Smooth muscle cell (in vitro differentiated cells): ENCODE data around the gene INVS. TPM values are rescaled to one million over a fixed set of nuclear protein-coding genes. Genes with fewer than 3 reads are reported as not detected.

ENCODE experiments used
- DNase-seq: peaks from one replicate; lab custom pipeline; 2025; ENCODE audit not compliant: unreplicated experiment; lab: John Stamatoyannopoulos, UW
- H2AFZ ChIP-seq: fragments of 200-600 bp; sonication (generic); 2 replicates; pipeline ENCODE4 v1.6.0; 2016; ENCODE audit warnings: antibody characterized with exemption, low read depth, mild to moderate bottlenecking
- H3F3A ChIP-seq: fragments of 200-600 bp; sonication (generic); 2 replicates; pipeline ENCODE4 v1.6.0; 2017; ENCODE audit warnings: antibody characterized with exemption, low read depth
- H3K27ac ChIP-seq: fragments of 200-600 bp; sonication (generic); 2 replicates; pipeline ENCODE4 v1.5.1; 2016; ENCODE audit warnings: low read depth, mild to moderate bottlenecking
- H3K27me3 ChIP-seq: fragments of 200-600 bp; sonication (generic); 2 replicates; pipeline ENCODE4 v1.6.1; 2016; ENCODE audit warnings: low read depth, mild to moderate bottlenecking
- H3K36me3 ChIP-seq: fragments of 200-600 bp; sonication (generic); 2 replicates; pipeline ENCODE4 v1.5.1; 2016; ENCODE audit warnings: low read depth
- H3K4me1 ChIP-seq: fragments of 200-600 bp; sonication (generic); 2 replicates; pipeline ENCODE4 v1.5.1; 2016; ENCODE audit warnings: low read depth
- H3K4me2 ChIP-seq: fragments of 200-600 bp; sonication (generic); 2 replicates; pipeline ENCODE4 v1.6.0; 2016; ENCODE audit warnings: mild to moderate bottlenecking
- H3K4me3 ChIP-seq: fragments of 200-600 bp; sonication (generic); 2 replicates; pipeline ENCODE4 v1.5.1; 2016; ENCODE audit warnings: mild to moderate bottlenecking
- H3K79me2 ChIP-seq: fragments of 200-600 bp; sonication (generic); 2 replicates; pipeline ENCODE4 v1.6.0; 2016; ENCODE audit warnings: low read depth, mild to moderate bottlenecking
- H3K9ac ChIP-seq: fragments of 200-600 bp; sonication (generic); 2 replicates; pipeline ENCODE4 v1.6.0; 2016; ENCODE audit warnings: low read depth
- H3K9me3 ChIP-seq: fragments of 200-600 bp; sonication (generic); replicated peaks from 2 replicates; pipeline ENCODE4 v1.5.1; 2016; ENCODE audit warnings: low read depth
- H4K20me1 ChIP-seq: fragments of 200-600 bp; sonication (generic); 2 replicates; pipeline ENCODE4 v1.6.0; 2016; ENCODE audit warnings: low read depth
- WGBS: methylation state at CpG from one replicate; pipeline ENCODE4 v1.1.7; 2016; ENCODE audit warnings: low lambda C conversion rate; 5-methylcytosine and 5-hydroxymethylcytosine counted together
- polyA plus RNA-seq: library from polyadenylated mRNA; unstranded; fragments of >200 nt; fragmentation: Nextera tagmentation; extraction: Ambion mirVana; gene quantifications from 2 replicates; pipeline ENCODE4 v1.2.1, GENCODE V29; 2016
- total RNA-seq: library from RNA; depleted of rRNA; stranded (reverse); fragments of >200 nt; gene quantifications from 2 replicates; pipeline ENCODE4 v1.2.3, GENCODE V29; 2014
- TF ChIP-seq, protein P1 (sequence below): fragments of 200-600 bp; sonication (generic); IDR thresholded peaks from 2 replicates; pipeline ENCODE4 v1.5.1; 2017; ENCODE audit warnings: borderline replicate concordance, mild to moderate bottlenecking, antibody characterized with exemption; ENCODE audit not compliant: insufficient read depth, poor library complexity, severe bottlenecking

INVS gene
- total and polyA plus RNA-seq, 2 experiments from 2014 or later = 8.1 to 16.0 TPM

DNA sequence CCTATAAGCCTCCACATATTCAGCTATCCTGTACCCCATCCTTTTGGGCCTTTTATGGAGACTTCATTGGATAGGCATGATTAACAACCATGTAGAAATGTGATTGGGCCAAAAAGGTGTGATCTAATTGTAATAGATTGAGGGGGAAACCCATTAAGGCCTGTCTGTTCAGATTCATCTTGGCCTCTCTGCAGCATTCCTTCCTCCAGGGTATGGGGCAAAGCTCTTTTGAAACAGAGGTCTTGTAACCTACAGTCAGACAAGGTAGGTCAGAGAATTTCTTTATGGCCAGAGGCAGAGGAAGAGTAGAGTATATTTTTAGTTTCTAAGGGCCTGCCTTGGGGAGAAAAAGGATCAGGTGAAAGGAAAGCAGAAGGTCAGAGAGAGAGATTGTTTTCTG is 98.5 kb downstream of the INVS start:
- H3K9me3 ChIP-seq = no peaks in the 10 kb centered on the region
- H2AFZ ChIP-seq = no peak overlapping the region
- H4K20me1 ChIP-seq = no peaks in the 10 kb centered on the region
- H3F3A ChIP-seq = no peaks in the 10 kb centered on the region
- H3K4me2 ChIP-seq = no peak overlapping the region
- no peaks in the 10 kb centered on the region for H3K4me1 ChIP-seq
- TF ChIP-seq, protein P1, sequence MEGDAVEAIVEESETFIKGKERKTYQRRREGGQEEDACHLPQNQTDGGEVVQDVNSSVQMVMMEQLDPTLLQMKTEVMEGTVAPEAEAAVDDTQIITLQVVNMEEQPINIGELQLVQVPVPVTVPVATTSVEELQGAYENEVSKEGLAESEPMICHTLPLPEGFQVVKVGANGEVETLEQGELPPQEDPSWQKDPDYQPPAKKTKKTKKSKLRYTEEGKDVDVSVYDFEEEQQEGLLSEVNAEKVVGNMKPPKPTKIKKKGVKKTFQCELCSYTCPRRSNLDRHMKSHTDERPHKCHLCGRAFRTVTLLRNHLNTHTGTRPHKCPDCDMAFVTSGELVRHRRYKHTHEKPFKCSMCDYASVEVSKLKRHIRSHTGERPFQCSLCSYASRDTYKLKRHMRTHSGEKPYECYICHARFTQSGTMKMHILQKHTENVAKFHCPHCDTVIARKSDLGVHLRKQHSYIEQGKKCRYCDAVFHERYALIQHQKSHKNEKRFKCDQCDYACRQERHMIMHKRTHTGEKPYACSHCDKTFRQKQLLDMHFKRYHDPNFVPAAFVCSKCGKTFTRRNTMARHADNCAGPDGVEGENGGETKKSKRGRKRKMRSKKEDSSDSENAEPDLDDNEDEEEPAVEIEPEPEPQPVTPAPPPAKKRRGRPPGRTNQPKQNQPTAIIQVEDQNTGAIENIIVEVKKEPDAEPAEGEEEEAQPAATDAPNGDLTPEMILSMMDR = no peak
- H3K4me3 ChIP-seq = no peak overlapping the region
- no peaks in the 10 kb centered on the region for H3K27me3 ChIP-seq
- DNase-seq = no peak
- H3K9ac ChIP-seq = no peak overlapping the region
- no peaks in the 10 kb centered on the region for H3K36me3 ChIP-seq
- no peaks in the 10 kb centered on the region for H3K79me2 ChIP-seq
- no peak overlapping the region for H3K27ac ChIP-seq

DNA sequence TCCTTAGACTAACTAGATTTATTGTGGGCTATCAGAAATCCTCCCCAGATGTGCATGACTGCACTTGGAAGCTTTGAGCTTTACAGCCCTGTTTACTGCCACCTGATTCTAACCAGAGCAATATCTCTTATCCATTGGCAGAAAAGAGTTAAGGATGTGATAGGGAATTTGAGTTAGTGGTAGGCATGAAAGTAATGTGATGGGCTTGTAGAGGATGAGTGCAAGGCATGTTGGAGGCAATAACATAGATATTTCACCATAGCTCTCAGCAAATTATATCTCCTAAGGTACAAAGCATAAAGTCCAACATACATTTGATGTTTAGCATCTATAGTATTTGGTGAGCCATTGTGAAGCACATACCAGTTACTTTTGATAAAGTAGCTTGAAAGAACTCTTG is 103.8 kb downstream of the INVS start:
- Histone ChIP-seq H3K4me2 (no peak overlapping the region), H3K9me3 (no peaks in the 10 kb centered on the region), H3K36me3 (no peaks in the 10 kb centered on the region), H4K20me1 (no peaks in the 10 kb centered on the region), H3K4me1 (no peaks in the 10 kb centered on the region), H3F3A (no peaks in the 10 kb centered on the region), H3K27ac (no peak overlapping the region), H3K27me3 (no peaks in the 10 kb centered on the region), H2AFZ (no peak overlapping the region), H3K4me3 (no peak overlapping the region), H3K79me2 (no peaks in the 10 kb centered on the region), H3K9ac (no peak overlapping the region)
- TF ChIP-seq, protein P1 = no peak
- DNase-seq = no peak

DNA sequence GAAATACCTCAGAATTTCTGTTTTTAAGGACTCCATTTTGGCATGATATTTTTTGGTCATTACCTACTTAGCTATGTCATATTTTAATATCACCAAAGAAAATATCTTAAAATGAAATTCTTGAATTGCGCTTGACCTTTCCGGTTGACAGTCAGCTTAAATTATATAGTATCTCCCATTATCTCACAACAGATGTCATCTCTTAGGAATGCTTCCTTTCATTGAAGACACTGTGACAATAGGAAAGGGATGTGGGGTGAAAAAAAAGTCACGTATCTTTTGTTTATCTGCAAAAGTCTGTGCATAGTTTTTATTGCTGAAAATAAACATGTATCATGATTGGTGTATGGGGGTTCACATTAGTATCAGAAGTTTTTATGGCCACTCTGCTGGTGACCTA is 105.8 kb downstream of the INVS start:
- Histone ChIP-seq H3K27me3 (no peaks in the 10 kb centered on the region), H3K4me2 (no peak overlapping the region), H3K4me1 (no peaks in the 10 kb centered on the region), H3K4me3 (no peak overlapping the region), H2AFZ (no peak overlapping the region), H3F3A (no peaks in the 10 kb centered on the region), H3K9me3 (no peaks in the 10 kb centered on the region), H3K36me3 (no peaks in the 10 kb centered on the region), H4K20me1 (no peaks in the 10 kb centered on the region), H3K9ac (no peak overlapping the region), H3K79me2 (no peaks in the 10 kb centered on the region), H3K27ac (peak overlapping the region; percentile 28)
- TF ChIP-seq, protein P1 = no peak
- 63% methylated on average over 3 of the region's 3 CpGs for WGBS
- no peak for DNase-seq

DNA sequence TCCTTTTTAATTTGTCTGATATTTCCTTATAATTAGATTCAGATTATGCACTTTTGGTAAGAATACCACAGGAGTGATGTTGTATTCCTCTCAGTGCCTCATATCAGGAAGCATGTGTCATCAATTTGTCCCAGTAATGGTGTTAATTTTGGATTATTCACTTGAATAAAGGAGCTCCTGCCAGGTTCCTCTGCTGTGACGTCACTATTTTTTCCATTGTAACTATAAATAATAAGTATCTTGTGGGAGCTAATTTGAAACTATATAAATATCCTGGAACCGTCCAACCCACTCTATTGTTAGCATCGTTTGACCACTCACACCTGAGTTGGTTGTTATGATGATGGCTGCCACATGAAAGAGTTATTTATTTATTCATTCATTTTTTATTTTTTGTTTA is 107.9 kb downstream of the INVS start:
- Histone ChIP-seq H3K36me3 (no peaks in the 10 kb centered on the region), H3K27ac (no peak overlapping the region), H2AFZ (no peak overlapping the region), H3K4me2 (no peak overlapping the region), H3K27me3 (no peaks in the 10 kb centered on the region), H3K4me3 (no peak overlapping the region), H3K79me2 (no peaks in the 10 kb centered on the region), H4K20me1 (no peaks in the 10 kb centered on the region), H3F3A (no peaks in the 10 kb centered on the region), H3K9me3 (no peaks in the 10 kb centered on the region), H3K9ac (no peak overlapping the region), H3K4me1 (no peaks in the 10 kb centered on the region)
- 94% methylated on average over 3 of the region's 3 CpGs for WGBS
- TF ChIP-seq, protein P1 = no peak
- no peak for DNase-seq
